Activated CD4-positive, alpha-beta T cell treated with anti-CD3 and anti-CD28 coated beads for 4 hours (primary cell): ENCODE data around the gene ATOH1.

Experiments
- DNase-seq, 2 donors: peaks; one replicate each; pipeline ENCODE4 v3.0.0-alpha.2; 2020

Gene ATOH1

DNA sequence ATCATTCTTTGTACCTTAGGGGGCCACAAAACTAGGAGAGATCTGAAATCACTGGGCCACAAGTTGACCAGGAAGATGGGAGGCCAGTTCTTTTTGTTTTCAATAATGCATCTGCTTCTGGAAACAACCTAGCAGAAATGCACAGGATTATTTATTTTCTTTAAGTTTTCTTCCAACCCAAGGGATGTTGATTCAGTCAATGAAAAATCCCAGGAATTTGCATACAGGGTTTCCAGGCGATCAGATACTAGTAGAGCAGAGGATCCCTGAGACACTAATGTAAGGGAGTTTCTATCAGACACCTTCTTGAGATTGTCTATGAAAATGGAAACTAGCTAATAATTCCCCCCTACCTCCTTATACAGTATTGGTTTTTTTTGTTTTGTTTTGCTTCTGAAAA, 7.4 kb downstream of the ATOH1 start:
- DNase-seq = no peak

DNA sequence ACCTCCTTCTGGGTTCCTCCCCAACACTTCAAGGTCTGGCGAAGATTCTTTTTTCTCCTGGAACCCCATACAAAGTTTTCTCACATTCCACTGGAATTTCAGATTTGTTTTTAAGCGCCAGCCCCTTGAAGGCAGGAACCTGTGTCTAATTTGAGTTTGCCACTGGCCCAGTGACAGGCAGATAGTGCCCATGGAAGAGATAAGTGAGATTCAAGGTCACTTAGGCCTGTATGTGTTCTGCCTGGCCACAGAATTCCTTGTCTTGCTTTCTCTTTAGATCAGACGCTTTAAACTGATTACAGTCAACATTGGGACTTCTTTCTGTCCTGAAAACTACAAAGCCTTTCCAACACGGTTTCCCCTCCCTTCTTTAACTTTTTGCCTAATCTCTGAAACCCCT, 11.2 kb downstream of the ATOH1 start:
- DNase-seq = no peak

DNA sequence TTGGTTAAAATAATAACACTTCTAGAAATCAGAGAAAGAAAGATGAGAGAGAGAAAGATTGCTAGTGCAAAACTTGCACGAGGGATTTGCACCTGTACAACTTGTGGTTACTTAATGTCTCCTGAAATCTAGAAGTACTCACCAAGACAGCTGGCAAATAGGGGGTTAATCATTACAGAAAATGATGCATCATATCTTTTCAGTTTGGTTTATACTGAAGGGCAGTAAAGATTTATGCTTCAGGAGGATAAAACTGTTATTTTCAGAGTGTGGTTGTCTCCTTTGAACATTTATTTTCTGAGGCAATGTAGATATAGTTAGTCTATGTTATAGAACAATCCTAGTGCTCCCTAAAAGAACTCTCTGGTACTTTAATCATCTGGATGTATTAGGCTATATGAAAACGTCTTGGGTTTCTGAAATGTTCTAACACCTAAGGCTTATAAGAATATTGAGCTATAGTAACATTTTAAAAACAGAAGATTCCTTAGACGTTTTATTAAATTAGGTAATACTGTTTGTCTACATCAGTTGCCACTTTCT, 13.3 kb downstream of the ATOH1 start:
- no peak for DNase-seq

GRCh38 chr4:93842601-93843252, 14.2 kb downstream of the ATOH1 start:
- DNase-seq = no peak

DNA sequence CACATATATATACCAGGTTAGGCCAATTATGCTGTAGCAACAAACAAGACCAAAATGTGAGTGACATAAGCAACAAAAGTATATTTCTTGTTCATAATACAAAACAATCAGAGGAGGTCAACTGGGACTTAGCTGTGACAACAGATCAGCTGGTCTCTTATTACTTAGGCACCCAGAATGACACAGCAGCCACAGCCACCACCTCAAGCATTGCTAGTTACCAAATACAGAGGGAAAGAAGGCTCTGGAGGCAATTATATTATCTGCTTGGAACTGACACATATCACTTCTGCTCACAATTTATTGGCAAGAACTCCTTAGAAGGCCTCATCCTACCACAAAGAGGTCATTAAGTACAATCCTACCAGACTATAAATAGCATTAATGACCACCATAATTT, 15.2 kb downstream of the ATOH1 start:
- DNase-seq = no peak

- no peak for DNase-seq
Observed at GRCh38 chr4:93852680-93853079, 24.1 kb downstream of the ATOH1 start.

DNA sequence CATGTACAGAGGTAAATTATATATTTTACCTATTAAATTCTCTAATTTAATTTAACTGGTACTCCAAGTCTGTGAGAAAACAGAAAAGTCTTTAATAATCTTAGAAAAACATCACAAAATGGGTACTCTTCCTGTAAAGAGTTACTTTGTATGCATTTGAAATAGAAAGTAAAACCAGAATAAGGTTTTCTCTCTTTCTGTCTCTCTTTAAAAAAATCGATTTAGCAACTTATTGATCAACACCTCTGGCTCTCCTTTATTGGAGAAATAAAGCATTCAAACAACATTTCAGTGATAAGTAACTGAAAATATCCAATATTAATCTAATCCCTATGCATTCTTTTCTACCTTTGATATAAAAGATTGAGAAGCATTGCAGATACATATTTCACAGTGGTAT, 27.4 kb downstream of the ATOH1 start:
- DNase-seq = no peak

DNA sequence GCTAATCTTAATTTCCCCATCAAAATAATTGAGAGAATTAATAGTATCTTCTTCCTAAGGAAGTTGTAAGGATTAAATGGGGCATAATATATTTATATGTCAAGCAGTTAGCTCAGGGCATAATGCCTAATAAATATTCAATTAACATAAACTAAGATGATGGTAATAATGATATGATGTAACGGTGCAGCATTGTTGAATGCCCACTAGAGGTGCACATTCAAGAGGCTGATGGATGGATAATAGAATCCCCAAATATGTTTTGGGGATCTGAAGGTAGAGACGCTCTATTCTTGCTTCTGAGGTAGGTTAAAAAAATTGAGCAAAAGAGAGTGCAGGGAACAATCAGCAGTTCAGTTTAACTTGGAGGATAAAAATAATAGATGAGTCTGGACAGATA, 37.1 kb downstream of the ATOH1 start:
- DNase-seq = no peak

DNA sequence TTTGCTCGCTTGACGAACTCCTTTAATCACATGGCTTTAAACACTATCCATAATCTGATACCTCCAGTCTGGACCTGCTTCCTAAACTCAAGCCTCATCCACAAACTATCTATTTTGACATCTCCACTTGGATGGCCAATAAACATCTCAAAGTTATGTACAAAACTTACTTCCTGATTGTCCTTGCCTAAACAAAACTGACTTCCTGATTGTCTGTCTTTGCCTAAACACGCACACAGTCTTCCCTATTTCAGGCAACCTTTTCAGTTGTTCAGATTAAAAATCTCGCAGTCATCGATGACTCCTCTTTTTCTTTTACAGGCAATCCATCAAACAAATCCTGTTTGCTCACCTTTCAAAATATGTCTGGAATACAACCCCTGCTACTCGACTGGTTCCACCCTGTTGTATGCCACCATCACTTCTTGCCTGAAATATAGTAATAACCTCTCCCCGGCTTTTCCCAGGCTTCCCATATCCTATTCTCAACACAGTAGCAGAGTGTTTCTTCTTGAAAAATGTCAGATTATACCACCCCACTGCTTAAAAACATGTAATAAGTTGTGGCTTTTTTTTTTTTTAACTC, 39.0 kb downstream of the ATOH1 start:
- DNase-seq = no peak

DNA sequence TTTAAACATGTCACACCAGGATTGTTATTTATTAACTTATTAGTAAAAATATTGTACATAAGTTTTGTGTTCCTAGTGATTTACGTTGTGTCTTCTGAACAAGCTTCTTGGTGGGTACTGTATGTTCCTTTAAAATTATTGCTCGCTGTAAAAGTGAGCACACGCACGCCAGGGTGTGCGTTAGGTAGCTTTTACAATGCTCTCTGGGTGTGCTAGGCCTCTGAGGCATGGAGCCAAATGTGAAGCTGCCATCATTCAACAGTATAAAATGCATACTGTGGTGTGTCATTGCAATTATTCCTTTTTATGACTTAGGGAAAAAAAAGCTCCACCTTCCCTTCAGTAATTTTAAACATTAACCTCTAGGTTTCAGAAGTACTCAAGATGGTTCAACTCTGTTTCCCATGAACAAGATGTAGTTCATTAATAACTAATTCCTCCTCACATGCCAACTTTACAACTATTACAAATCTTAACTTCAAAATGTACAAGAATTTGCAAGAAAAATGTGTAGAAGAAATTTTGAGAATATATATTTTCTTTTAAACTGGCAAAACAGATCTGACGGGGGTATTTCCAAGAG, 42.4 kb downstream of the ATOH1 start:
- no peak for DNase-seq

DNA sequence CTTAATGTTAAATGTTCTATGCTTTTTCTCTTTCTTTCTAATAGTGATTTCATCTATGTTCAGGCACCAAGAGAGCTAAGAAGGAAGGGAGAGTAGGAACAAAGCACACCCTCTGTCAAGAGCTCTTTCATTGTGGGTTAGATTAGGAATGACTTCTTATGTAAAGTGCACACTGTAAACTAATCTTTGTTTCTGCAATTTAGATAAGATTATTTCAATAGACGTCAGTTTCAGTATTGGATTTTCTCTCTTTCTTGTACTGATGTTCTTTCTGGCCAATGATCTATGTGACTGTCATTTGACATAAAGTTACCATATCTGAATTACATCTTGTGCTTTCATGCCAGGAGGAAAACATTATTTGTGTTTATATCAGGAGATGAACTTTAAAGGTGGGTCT, 48.2 kb downstream of the ATOH1 start:
- DNase-seq = no peak

DNA sequence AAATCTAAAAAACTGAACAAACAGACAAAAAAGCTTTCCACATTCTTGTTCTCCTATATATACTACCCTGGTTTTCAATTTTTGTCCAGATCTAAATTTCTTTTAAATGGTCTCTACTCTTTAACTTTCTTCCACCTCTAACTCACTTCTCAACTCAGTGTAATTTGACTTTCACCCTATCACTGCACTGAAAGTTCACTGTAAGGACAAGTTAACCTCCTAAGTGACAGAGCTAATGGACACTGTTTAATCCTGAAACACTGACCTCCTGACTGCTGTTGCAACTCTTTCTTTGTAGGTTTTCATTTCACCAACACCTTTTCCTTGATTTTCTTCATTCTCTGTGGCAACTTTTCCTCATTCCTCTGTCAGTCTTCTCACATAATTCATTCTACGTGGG, 50.0 kb downstream of the ATOH1 start:
- no peak for DNase-seq

DNA sequence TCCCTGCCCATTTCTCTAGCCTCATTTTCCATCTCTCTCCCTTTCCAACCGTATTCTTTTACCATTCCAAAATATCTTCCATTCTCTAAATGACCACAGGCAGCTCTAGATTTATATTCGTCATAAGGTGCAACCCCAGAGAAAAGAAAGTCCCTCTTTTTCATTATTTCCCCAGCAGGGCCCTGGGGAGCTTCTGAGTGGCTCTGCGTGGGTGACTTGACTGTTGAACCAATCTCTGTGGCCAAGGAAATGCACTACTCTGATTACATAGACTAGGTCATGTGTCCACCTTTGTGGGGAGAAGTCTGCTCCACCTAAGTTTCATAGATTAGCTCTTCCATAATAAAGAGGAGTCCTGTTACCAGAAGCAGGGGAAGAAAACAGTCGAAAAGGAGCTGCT, 51.4 kb downstream of the ATOH1 start:
- no peak for DNase-seq
